HEK293T (cell line): ENCODE data around the gene RUVBL1.

ENCODE experiments used
- CTCF ChIA-PET: fragments of 350-600 bp; formaldehyde crosslinking; extraction: SDS; loops from one replicate; lab custom pipeline; 2021; ENCODE audit warnings: antibody characterized with exemption, inconsistent platforms; lab: Yijun Ruan, JAX
- POLR2A ChIA-PET: fragments of 350-600 bp; formaldehyde crosslinking; extraction: SDS; loops from one replicate; lab custom pipeline; 2020; ENCODE audit warnings: antibody characterized with exemption, inconsistent platforms; lab: Yijun Ruan, JAX
- DNase-seq: peaks from one replicate; pipeline ENCODE4 v3.0.0; 2012; ENCODE audit warnings: mixed read lengths; ENCODE audit errors: extremely low spot score
- ARNT ChIP-seq: fragments of 450-650 bp; IDR thresholded peaks from 2 replicates; pipeline ENCODE4 v1.6.1; 2017; ENCODE audit warnings: mild to moderate bottlenecking
- BHLHE40 ChIP-seq: fragments of 450-650 bp; IDR thresholded peaks from 2 replicates; pipeline ENCODE4 v1.6.1; 2016; ENCODE audit warnings: mild to moderate bottlenecking, moderate library complexity, borderline replicate concordance
- CTBP1 ChIP-seq: fragments of 450-650 bp; IDR thresholded peaks from 2 replicates; pipeline ENCODE4 v1.6.1; 2016; ENCODE audit warnings: borderline replicate concordance
- ELF4 ChIP-seq: fragments of 450-650 bp; IDR thresholded peaks from 2 replicates; pipeline ENCODE4 v1.6.1; 2017; ENCODE audit warnings: antibody characterized with exemption
- FOXA1 ChIP-seq: fragments of 450-650 bp; IDR thresholded peaks from 2 replicates; pipeline ENCODE4 v1.6.1; 2016; ENCODE audit warnings: mild to moderate bottlenecking
- FOXK2 ChIP-seq: fragments of 450-650 bp; IDR thresholded peaks from 2 replicates; pipeline ENCODE4 v1.6.1; 2016; ENCODE audit warnings: mild to moderate bottlenecking
- FOXM1 ChIP-seq: fragments of 450-650 bp; IDR thresholded peaks from 2 replicates; pipeline ENCODE4 v1.6.1; 2017; ENCODE audit warnings: mild to moderate bottlenecking, borderline replicate concordance
- HDGF ChIP-seq: fragments of 450-650 bp; IDR thresholded peaks from 2 replicates; pipeline ENCODE4 v1.6.1; 2017; ENCODE audit warnings: antibody characterized with exemption, borderline replicate concordance
- L3MBTL2 ChIP-seq: fragments of 450-650 bp; conservative IDR thresholded peaks from 2 replicates; pipeline ENCODE4 v1.6.1; 2016; ENCODE audit warnings: mild to moderate bottlenecking
- LEF1 ChIP-seq: fragments of 450-650 bp; IDR thresholded peaks from 2 replicates; pipeline ENCODE4 v1.6.1; 2017; ENCODE audit warnings: mild to moderate bottlenecking, borderline replicate concordance
- NFRKB ChIP-seq: fragments of 450-650 bp; IDR thresholded peaks from 2 replicates; pipeline ENCODE4 v1.6.1; 2016; ENCODE audit warnings: mild to moderate bottlenecking, moderate library complexity
- PKNOX1 ChIP-seq: fragments of 450-650 bp; IDR thresholded peaks from 2 replicates; pipeline ENCODE4 v1.6.1; 2016
- SP1 ChIP-seq: fragments of 450-650 bp; IDR thresholded peaks from 2 replicates; pipeline ENCODE4 v1.6.1; 2017
- SUZ12 ChIP-seq: fragments of 450-650 bp; IDR thresholded peaks from 2 replicates; pipeline ENCODE4 v1.6.1; 2016; ENCODE audit warnings: mild to moderate bottlenecking
- TARDBP ChIP-seq: fragments of 450-650 bp; IDR thresholded peaks from 2 replicates; pipeline ENCODE4 v1.6.1; 2016
- ZNF384 ChIP-seq: fragments of 450-650 bp; IDR thresholded peaks from 2 replicates; pipeline ENCODE4 v1.6.1; 2016

RUVBL1 gene

GRCh38 chr3:128094295-128095151, 29.1 kb downstream of the RUVBL1 start:
- TF ChIP-seq HDGF, result no peak
- CTCF ChIA-PET, result interaction anchor here (0.6 to 1.4 kb wide), 6 partner anchors 9 to 39 kb away, joined by 3 to 7 read pairs (median 4); partner anchors contain the start of gene RUVBL1
- DNase-seq, result no peak
- POLR2A ChIA-PET, result interaction anchor here (1.0 kb wide), 1 partner anchor 58 kb away, joined by 3 read pairs; no protein-coding TSS in a partner anchor

GRCh38 chr3:128091586-128091985, 32.0 kb downstream of the RUVBL1 start:
- POLR2A ChIA-PET, result interaction anchor here (1.0 kb wide), 1 partner anchor 32 kb away, joined by 8 read pairs; the partner anchor contains the start of gene RUVBL1
- CTCF ChIA-PET, result no interaction called here
- TF ChIP-seq ARNT (no peak), L3MBTL2 (no peak), FOXM1 (no peak), LEF1 (no peak), HDGF (no peak), FOXA1 (no peak), BHLHE40 (no peak), ZNF384 (no peak), TARDBP (no peak), NFRKB (no peak), ELF4 (no peak), SP1 (no peak), CTBP1 (no peak), SUZ12 (no peak), PKNOX1 (no peak)
- DNase-seq, result no peak

GRCh38 chr3:128089135-128089534, 34.5 kb downstream of the RUVBL1 start:
- CTCF ChIA-PET, result no interaction called here
- DNase-seq, result no peak

GRCh38 chr3:128084675-128085021, 39.0 kb downstream of the RUVBL1 start:
- DNase-seq, result no peak
- POLR2A ChIA-PET, result no interaction called here
- TF ChIP-seq SUZ12, result no peak
- TF ChIP-seq CTBP1, result no peak
- TF ChIP-seq HDGF, result no peak
- no peak for TF ChIP-seq ARNT
- no peak for TF ChIP-seq ELF4
- no peak for TF ChIP-seq FOXK2
- TF ChIP-seq PKNOX1, result no peak
- TF ChIP-seq TARDBP, result no peak
- TF ChIP-seq FOXA1, result no peak
- no peak for TF ChIP-seq LEF1
- TF ChIP-seq NFRKB, result no peak
- TF ChIP-seq L3MBTL2, result no peak
- TF ChIP-seq BHLHE40, result no peak
- no peak for TF ChIP-seq ZNF384
- no peak for TF ChIP-seq FOXM1
- CTCF ChIA-PET, result interaction anchor here (0.9 kb wide), 1 partner anchor 10 kb away, joined by 3 read pairs; no protein-coding TSS in a partner anchor

More at GRCh38 chr3:128089135-128089534, 34.5 kb downstream of the RUVBL1 start:
- POLR2A ChIA-PET, result no interaction called here
- no peak for TF ChIP-seq SP1
- no peak for TF ChIP-seq FOXM1
- no peak for TF ChIP-seq CTBP1
- no peak for TF ChIP-seq ELF4
- no peak for TF ChIP-seq NFRKB

- ChIA-PET POLR2A (no interaction called here), CTCF (interaction anchor here (0.9 kb wide), 1 partner anchor 11 kb away, joined by 3 read pairs; no protein-coding TSS in a partner anchor)
- TF ChIP-seq ELF4 (no peak), SP1 (no peak)
- DNase-seq, result no peak
Measured at GRCh38 chr3:128083980-128084674, 39.5 kb downstream of the RUVBL1 start.

GRCh38 chr3:128083396-128083795, 40.2 kb downstream of the RUVBL1 start:
- CTCF ChIA-PET, result no interaction called here
- TF ChIP-seq L3MBTL2 (no peak), TARDBP (no peak), SP1 (no peak), LEF1 (no peak), BHLHE40 (no peak), FOXM1 (no peak), ELF4 (no peak), ARNT (no peak), HDGF (no peak), FOXK2 (no peak), PKNOX1 (no peak), CTBP1 (no peak), ZNF384 (no peak), SUZ12 (no peak), NFRKB (no peak), FOXA1 (no peak)
- no peak for DNase-seq
- POLR2A ChIA-PET, result no interaction called here
